ENCODE data around the gene ZNF580.

- TF ChIP-seq CTCF (IDR thresholded peaks at IDR 0.05) = no peak
- no peak for TF ChIP-seq EP300 (IDR thresholded peaks at IDR 0.05)
- no peak for TF ChIP-seq POLR2A (IDR thresholded peaks at IDR 0.05)
- no peak for TF ChIP-seq POLR2AphosphoS5 (IDR thresholded peaks at IDR 0.05)
Observed at GRCh38 chr19:55594996-55595545, 45.7 kb upstream of the ZNF580 start.

Data from upper lobe of left lung (tissue), 4 donors.